T-helper 2 cell treated with Interferon-gamma antibody and Interleukin-4, amounts not matched to agents 100 ng/mL and 5 ng/mL, for 36 hours (primary cell): Measurements from ENCODE around the gene ANO2. TPM values are rescaled to one million over a fixed set of nuclear protein-coding genes. Genes with fewer than 3 reads are reported as not detected.
"Not testable (repeated sequence)": the region's sequence is repeated elsewhere in the genome, so short reads cannot be mapped to it uniquely, and the experiment has no call there.

Source experiments
- intact Hi-C: fragments of 100-400 bp; cut with micrococcal nuclease; formaldehyde crosslinking; loops from one replicate; pipeline ENCODE4 v1.15.1; 2023
- total RNA-seq: library from RNA; stranded (reverse); gene quantifications from 2 replicates; pipeline ENCODE4 v1.2.3, GENCODE V29; 2022

The ANO2 gene
- total RNA-seq, 1 donor from 2014 or later = not detected

GRCh38 chr12:5889381-5890047, 55.5 kb downstream of the ANO2 start:
- intact Hi-C loops = no loop called here

DNA sequence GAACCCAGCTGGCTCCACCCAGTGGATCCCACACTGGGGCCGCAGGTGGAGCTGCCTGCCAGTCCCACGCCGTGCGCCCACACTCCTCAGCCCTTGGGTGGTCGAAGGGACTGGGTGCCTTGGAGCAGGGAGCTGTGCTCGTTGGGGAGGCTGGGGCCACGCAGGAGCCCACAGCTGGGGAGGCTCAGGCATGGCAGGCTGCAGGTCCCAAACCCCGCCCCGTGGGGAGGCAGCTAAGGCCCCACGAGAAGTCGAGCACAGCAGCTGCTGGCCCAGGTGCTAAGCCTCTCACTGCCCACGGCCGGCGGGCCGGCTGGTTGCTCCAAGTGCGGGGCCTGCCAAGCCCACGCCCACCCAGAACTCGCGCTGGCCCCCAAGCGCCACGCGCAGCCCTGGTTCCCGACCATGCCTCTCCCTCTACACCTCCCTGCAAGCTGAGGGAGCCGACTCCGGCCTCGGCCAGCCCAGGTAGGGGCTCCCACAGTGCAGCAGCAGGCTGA, 56.2 kb downstream of the ANO2 start:
- intact Hi-C loops = no loop called here

DNA sequence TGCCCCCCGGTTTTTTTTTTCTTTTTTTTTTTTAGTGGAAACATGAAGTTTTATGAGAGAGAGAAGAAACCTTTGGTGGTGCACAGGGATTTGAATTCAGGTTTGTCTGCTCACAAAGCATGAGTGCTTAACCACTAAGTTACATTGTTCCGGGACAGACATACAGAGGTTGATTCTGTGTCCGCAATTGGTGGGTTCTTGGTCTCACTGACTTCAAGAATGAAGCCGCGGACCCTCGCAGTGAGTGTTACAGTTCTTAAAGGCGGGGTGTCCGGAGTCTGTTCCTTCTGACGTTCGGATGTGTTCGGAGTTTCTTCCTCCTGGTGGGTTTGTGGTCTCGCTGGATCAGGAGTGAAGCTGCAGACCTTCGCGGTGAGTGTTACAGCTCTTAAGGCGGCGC, 57.2 kb downstream of the ANO2 start:
- intact Hi-C loops = not testable (repeated sequence)

- intact Hi-C loops = no loop called here
These were observed 60.2 kb downstream of the ANO2 start for GRCh38 chr12:5884866-5885265.

GRCh38 chr12:5884285-5884684, 60.8 kb downstream of the ANO2 start:
- intact Hi-C loops = no loop called here

DNA sequence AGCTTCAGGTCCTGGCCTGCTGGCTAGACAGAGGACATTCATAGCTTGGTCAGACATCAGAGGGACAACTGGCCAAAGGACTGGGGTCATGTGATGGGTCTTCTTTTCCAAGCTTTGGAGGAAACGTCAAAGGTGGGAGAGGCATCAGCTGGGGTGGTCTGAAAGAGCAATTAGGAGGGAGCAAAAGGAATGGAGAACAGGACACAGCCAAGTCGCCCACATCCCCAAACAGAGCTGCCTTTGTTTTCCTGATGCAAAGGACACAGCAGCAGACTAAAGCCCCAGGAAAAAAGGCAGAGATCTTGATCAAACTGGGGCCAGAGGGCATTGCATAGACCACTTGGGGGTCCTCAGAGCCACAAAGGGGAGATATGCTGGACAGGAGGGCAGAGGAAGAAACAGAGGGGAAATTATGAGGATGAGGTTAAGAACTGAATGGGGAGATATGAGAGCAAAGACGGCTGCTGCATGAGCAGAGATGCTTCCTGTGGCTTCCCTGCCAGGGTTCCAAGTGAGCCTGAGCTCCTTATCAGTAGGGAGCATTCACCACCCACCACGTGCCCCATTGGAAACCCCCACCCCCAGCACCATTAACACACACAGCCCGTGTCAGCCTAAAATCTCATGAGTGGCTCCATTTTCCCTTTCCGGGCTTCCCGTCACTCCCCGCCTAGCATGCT, 62.4 kb downstream of the ANO2 start:
- intact Hi-C loops = no loop called here

- intact Hi-C loops = no loop called here
These were observed 63.4 kb downstream of the ANO2 start for GRCh38 chr12:5881666-5882065.

DNA sequence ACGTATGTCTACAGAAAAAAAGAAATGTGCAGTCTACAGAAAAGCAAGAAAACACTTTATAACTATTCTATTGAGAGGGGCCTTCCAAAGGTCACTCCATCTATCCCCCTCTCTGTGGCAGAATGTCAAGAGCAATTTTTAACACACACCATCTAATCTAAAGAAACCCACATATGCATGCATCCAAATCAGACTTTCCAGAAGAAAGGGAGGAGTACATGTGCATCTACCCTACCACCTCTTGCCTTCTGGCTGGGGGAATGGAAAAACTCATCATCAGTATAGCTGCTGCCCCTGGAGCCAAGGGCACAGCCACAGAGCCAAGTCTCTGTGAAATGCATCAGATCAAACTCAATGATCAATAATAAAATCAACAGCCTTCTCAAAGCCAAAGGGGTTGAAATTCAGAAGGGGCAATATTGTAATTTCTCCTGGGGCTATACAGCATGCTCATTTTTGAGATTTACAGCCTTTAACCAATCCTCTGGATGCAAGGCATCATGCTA, 63.9 kb downstream of the ANO2 start:
- intact Hi-C loops = no loop called here

DNA sequence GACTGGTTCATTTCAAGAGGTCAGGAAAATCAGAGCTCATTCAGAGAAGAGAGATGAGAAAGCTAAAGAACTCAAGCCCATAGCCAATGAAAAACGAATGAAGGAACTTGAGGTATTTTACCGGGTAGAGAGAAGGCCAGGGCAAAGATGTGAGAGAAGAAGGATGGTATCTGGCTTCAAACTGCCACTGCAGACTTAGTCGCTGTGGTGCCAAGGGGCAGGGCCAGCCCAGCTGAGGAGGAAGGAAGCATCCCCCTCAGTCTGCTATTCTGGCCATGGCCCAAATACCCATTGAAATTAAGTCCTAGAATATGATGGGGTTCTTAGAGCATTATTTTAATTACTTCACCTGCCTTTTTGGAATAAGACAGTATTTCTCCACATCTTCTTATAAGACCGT, 69.2 kb downstream of the ANO2 start:
- intact Hi-C loops = no loop called here

GRCh38 chr12:5874514-5874913, 70.5 kb downstream of the ANO2 start:
- intact Hi-C loops = no loop called here

- intact Hi-C loops = no loop called here
These were observed 71.7 kb downstream of the ANO2 start for GRCh38 chr12:5873281-5873919.

DNA sequence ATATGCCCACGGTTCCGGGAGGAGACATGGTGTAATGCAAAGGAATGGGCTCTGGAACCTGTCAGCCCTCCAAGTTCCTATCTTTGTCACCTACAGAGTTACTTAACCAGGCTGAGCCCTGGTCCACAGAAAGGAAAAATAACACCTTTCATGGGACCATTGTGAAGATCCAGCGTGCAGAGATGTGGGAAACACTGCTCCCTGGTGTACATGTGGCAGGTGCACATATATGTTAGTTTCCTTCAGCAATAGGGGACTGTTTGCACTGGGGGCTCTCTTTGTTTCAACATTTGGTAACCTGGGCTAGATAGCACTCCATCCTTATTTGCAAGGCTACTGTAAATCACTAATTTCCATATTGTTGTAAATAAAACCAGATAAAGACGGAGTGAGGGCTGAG, 72.3 kb downstream of the ANO2 start:
- intact Hi-C loops = no loop called here

GRCh38 chr12:5871741-5872140, 73.3 kb downstream of the ANO2 start:
- intact Hi-C loops = no loop called here

GRCh38 chr12:5870183-5870582, 74.9 kb downstream of the ANO2 start:
- intact Hi-C loops = no loop called here

GRCh38 chr12:5868625-5869295, 76.3 kb downstream of the ANO2 start:
- intact Hi-C loops = no loop called here

DNA sequence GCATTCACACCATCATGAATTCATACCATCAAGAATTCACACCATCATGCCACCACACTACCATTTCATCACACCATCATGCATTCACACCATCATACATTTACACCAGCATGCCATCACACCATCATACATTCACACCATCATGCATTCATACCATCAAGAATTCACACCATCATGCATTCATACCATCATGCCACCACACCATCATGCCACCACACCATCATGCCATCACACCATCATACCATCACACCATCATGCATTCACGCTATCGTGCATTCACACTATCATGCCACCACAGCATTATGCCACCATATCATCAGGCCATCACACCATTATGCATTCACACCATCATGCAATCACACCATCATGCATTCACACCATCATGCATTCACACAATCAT, 79.7 kb downstream of the ANO2 start:
- intact Hi-C loops = no loop called here

- intact Hi-C loops = no loop called here
These were observed 80.1 kb downstream of the ANO2 start for GRCh38 chr12:5864972-5865371.

DNA sequence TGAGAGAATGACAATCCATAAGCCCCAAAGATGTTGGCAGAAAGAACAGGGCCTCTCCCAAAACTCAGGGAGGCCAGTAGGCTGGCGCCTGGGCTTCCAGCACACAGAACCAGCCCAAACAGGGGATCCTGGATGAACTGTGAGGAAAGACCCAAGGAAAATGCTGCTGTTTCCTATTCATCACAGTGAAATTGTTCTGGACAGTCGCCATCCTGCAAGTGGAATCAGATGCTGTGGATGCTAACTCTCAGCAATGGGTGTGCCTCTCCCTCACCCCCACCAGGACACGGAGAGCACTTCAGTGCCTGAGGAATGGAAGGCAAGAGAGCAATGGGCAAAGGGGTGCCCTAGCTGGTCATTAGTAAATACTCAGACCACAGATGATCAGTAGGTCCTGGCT, 80.8 kb downstream of the ANO2 start:
- intact Hi-C loops = no loop called here

GRCh38 chr12:5861416-5861815, 83.6 kb downstream of the ANO2 start:
- intact Hi-C loops = no loop called here

DNA sequence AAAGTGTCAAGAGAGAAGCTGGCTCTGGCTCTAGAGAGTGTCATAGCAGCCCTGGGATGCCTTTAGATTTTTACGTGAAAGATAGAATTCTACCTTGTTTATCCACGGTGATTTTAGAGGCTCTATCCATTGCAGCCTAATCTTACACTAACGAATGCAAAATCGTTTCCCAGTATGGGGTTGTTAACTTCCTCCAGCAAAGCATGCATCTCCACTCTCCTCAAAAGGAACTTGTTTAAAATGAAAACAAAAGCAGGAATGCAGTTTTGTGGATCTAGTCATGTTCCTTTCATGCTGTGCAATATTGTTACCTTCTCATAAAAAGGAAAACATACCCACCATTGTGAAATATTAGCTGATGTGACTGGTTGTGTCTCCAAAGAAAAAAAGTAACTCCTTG, 88.4 kb downstream of the ANO2 start:
- intact Hi-C loops = no loop called here

DNA sequence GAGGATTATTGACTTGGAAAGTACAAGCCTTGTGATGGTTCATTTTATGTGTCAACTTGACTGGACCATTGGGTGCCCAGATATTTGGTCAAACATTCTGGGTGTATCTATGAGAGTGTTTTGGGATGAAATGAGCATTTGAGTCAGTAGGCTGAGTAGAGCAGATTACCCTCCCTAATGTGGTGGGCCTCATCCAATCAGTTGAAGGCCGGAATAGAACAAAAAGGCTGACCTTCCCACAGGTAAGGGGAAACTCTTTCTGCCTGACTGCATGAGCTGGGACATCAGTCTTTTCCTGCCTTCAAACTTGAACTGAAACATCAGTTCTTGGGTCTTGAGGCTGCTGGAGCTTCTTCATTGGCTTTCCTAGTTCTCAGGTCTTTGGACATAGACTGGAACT, 98.1 kb downstream of the ANO2 start:
- intact Hi-C loops = no loop called here

DNA sequence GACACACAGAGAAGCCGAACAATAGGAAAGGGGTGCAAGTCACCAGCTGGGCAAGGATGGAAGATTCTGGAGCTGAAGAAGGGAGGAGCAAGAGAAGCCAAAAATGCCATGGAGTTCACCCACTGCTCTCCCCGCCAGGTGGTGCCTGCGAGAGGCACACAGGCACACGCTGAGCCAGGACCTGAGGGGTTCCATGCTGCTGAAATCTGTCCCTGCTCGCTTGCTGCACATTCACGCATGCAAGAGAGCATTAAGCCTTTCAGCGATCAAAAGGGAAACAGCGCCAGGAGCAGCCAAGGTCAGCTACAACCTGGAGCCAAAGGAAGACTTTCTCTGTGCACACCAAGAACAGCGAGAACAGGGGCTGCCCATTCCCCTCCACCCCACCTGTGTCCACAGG, 104.1 kb downstream of the ANO2 start:
- intact Hi-C loops = no loop called here
